GM18873 (cell line): ENCODE results near the gene CTPS1.

Source experiments
- ATAC-seq: cut with Tn5 transposase; IDR thresholded peaks from one replicate; pipeline ENCODE4 v1.9.1; 2021; ENCODE audit warnings: mild to moderate bottlenecking, moderate library complexity, moderate number of reproducible peaks; ENCODE audit not compliant: unreplicated experiment, low FRiP score

CTPS1 gene, protein sequence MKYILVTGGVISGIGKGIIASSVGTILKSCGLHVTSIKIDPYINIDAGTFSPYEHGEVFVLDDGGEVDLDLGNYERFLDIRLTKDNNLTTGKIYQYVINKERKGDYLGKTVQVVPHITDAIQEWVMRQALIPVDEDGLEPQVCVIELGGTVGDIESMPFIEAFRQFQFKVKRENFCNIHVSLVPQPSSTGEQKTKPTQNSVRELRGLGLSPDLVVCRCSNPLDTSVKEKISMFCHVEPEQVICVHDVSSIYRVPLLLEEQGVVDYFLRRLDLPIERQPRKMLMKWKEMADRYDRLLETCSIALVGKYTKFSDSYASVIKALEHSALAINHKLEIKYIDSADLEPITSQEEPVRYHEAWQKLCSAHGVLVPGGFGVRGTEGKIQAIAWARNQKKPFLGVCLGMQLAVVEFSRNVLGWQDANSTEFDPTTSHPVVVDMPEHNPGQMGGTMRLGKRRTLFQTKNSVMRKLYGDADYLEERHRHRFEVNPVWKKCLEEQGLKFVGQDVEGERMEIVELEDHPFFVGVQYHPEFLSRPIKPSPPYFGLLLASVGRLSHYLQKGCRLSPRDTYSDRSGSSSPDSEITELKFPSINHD

DNA sequence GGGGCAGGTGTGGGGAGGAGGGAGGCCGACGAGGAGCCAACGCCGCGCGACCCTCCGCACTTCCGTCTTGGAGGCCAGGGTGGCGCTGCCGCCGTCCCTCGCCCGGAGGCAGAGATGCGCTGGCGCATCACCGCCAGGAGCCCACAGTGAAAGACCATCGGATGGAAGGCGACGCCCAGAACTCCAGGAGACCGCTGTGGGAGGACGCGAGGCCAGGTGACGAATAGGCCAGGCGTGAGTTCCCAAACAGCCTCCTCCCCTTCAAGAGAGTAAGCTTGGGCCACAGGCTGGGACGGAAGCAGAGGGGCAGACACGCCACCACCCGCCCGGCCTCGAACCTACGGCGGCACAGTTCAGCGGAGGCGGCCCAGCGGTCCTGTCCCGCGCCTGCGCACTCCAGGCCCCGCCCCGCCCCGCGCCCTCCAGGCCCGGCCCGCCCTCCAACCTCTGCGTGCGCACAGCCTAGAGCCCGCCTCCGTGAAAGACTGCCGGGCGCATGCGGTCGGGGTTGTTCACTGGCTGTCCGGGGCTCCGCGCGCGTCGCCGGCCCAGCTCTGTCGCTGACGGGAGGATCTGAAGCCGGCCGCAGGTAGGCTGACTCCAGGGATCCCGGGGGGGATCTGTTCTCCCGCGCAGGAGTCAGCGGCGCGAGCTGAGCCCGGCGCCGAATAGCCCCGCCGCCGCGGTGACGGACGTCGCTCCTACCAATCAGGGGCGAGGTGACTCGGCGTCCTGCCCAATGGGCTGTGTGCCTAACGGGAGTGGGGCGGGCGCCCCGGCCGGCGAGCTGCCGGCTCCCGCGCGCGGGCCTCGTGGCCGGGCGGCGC is at the start of gene CTPS1:
Gene CTPS1, plus strand, starts transcription at position 456 of the 827 bp plus-strand sequence. CDS start 3,595 bp downstream, outside the sequence.
- peak; percentile 76 for ATAC-seq

DNA sequence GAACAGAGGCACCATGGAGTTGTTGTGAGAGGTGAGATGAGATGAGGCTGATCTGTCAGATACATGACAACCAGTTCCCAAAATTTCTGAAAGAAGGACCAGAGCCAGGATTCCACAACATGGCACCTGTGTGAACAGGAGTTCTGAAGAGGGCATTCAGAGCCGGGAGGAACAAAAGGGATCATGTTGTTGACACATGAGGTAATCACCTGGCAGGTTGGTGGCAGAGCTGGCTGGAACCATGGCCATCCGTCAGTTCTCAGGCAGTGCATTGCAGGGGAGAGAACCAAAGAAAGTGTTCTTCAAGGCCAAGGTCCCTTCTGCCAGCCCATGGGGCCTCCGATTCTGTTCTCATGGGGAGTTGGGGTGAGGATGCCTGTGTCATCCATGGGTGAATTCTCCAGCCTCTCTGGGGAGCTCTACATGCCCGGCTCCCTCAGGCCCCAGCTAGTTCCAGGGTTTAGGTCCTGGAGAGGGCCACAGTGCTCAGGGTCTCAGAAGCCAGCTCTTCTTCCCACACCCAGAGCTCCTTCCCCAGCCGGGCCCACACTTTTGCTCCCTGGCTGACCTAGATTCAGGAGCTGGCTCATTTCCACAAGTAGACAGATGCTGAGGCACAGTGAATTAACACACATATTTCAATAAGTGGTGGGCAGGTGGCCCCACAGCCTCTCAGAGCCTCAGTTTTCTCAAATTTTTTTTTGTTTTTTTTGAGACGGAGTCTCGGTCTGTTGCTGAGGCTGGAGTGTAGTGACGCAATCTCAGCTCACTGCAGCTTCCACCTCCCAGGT is 49.1 kb upstream of the CTPS1 start:
- no peak for ATAC-seq

DNA sequence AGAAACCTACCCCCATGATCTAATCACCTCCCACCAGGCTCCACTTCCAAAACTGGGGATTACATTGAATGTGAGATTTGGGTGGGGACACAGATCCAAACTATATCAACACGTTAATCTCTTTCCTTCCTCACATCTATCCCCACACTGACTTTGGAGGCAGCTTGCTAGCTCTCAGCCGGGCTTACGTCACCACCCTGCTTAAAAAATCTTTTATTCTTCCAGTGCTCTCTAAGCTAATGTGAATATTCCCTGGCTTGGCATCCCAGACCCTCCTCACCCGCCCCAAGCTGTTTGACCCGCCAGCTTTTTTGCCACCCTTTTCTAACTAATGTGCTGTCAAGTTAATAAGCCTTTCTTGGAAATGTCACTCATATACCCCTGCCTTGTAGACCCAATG is 47.9 kb upstream of the CTPS1 start:
- ATAC-seq: no peak

DNA sequence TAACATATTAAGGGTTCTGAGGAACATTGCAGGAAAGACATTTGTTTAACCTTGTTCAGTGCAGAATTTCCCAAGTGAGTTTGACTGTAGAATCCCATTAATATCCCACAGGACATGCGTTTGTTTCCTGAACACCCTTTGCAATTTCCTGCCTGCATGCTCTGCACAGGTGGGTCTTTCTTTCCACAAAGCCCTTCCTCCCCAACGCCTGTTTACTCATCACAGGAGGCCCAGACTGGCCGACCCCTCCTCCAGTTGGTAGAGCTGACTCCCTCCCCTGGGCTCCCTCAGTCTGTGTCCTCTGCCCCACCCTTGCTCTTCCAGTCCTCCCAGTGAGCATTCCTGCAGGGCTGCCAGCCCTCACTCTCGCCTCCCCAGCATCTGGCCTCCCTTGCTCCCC is 47.5 kb upstream of the CTPS1 start:
- ATAC-seq: no peak

DNA sequence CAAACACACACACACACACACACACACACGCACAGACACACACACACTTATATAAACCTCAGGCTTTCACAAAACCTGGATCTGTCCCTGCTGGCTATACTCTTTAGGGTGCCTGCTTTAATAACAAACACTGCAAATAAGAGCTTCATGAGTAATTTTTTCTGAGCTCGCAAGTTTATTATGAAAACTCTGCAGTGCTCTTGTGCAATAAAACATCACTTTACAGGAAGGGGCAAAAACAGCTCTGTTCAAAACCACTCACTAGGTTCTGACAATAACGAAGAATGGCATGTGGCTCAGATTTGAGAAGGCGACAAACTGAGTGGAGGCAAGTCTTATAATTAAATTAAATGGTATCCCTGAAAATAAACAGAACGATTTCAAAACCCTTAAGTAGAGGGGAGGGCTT is 42.6 kb upstream of the CTPS1 start:
- no peak for ATAC-seq

DNA sequence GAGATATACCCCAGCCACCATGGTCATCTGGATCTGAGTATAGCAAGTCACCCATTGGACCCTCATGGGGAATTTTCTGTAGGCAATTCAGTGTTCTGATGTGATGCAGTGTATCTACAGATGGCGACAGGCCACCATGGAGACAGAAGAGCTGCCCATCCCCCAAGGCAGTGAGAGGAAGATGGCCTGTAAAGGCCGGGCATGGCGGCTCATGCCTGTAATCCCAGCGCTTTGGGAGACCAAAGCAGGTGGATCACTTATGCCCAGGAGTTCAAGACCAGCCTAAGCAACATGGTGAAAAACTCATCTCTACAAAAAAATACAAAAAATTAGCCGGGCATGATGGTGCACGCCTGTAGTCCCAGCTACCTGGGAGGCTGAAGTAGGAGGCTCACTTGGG is 41.1 kb upstream of the CTPS1 start:
- no peak for ATAC-seq

DNA sequence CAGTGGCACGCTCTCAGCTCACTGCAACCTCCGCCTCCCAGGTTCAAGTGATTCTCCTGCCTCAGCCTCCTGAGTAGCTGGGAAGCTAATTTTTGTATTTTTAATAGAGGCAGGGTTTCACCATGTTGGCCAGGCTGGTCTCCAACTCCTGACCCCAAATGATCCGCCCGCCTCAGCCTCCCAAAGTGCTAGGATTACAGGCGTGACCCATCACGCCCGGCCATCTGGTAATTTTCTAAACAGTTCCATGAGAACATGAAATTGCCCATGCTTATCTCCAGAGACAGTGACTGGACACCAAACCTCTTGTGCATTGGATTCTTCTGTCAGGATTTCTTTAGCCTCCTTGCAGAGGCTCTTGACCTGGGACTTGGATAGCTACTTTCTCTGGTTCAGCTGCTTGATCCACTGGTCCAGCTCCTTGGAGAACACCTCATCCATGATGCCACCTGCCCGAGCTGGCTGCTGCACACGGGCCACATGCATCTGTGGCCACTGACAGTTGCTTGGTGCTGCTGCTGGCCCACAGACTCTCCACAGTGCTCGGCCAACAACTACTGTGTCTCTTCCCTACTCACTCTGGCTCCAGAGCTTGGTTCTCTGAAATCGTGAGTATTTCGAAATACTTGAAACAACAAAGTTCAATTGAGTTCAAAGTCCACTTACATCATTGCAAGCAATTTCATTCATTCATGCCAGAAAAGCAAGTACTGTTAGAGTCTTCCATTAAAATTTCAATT is 40.0 kb upstream of the CTPS1 start:
- no peak for ATAC-seq

DNA sequence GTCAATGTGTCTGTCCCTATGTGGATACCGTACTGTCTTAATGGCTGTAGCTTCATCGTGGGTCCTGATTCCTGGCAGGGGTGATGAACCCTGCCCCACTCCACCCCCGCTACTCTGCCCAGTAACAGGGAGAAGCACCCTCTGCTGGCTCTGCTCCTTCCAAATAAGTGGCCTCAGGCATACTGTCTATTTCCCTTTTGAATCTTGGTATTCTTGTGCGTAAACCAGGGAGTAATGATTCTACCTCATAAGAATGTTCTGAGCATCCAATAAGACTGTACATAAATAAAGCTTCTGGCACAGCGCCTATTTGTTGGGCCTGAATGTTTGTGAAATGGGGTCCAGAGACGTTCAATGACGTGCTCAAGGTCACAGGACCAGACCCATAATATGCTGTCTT is 35.2 kb upstream of the CTPS1 start:
- no peak for ATAC-seq

DNA sequence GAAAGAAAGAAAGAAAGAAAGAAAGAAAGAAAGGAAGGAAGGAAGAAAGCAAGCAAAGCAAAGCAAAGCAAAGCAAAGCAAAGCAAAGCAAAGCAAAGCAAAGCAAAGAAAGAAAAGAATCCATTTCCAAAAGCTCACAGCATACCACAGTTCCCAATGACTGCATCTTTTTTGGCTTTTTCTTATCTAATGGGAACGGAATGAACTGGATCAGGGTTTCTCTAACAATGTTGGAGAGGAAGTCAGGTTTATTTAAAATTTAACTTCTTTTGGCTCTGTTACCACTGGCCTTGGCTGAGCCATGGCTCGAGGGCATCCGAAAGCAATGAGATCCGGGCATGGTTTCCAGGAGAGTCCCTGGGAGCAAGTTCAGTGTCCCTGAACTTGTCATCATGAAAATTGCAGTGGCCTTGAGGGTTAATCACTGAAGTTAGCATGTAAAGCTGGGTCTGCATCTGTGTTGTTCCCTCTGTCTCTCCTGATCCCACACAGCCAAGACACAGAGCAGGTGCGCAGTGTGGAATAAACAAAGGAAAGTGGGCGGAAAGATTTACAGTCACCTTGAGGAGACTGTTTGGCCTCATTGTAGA is 34.6 kb upstream of the CTPS1 start:
- ATAC-seq: no peak

DNA sequence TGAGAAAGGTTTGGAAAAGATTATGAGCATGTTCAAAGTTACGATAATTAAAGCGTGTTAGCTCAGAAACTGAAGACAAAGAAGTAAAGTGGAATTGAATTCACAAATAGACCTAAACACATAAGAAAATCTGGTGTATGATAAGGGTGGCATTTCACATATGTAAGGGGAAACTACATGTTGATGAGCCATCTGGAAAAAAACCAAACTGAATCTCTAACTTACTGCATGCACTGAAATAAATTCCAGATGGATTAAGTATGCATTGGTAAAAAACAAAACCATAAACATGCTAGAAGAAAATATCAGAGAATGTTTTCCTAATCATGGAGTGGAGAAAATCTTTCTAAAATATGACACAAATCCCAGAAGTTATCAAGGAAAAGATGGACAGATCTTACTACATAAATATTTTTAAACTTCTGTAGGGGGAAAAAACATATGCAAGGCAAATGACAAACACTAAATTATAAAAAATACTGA is 34.0 kb upstream of the CTPS1 start:
- ATAC-seq: no peak

DNA sequence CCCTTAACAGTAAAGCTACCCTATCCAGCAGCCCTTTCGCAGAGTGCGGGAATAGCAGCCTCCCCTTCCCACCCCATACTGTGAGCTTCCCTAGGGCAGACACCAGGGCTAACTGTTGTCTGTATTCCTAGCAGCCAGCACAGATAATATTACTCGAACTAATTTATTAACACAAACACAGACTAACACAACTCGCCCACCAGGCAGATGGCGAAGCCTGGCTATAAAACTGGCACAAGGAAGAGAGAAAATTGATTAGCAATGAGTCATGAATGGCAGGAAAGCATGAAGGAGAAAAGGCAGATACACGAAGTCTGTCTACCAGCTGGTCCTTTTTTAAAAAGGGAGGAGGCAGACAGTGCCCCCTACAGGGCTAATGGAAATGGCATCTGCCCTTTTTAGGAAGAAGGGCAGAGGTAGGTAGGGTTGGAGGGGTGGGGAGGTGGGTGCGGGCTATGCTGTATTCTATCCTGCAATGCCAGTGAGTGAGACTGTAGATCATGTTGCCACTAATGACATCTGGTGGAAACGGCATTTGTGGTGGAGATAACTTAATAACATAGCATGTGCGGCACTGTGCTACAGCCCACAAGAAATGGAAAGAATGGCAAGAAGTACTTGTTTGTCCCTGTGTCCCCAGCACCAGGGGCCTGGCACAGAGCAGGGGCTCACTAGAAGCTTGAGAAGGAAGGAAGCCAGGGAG is 30.6 kb upstream of the CTPS1 start:
- ATAC-seq: no peak

DNA sequence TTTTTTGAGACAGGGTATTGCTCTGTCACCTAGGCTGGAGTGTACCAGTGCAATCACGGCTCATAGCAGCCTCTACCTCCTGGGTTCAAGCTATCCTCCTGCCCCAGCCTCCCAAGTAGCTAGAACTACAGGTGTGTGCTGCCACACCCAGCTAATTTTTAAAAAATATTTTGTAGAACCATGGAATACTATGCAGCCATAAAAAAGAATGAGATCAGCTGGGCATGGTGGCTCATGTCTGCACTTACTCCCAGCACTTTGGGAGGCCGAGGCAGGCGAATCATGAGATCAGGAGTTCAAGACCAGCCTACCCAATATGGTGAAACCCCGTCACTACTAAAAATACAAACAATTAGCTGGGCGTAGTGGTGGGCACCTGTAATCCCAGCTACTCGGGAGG is 29.9 kb upstream of the CTPS1 start:
- no peak for ATAC-seq

DNA sequence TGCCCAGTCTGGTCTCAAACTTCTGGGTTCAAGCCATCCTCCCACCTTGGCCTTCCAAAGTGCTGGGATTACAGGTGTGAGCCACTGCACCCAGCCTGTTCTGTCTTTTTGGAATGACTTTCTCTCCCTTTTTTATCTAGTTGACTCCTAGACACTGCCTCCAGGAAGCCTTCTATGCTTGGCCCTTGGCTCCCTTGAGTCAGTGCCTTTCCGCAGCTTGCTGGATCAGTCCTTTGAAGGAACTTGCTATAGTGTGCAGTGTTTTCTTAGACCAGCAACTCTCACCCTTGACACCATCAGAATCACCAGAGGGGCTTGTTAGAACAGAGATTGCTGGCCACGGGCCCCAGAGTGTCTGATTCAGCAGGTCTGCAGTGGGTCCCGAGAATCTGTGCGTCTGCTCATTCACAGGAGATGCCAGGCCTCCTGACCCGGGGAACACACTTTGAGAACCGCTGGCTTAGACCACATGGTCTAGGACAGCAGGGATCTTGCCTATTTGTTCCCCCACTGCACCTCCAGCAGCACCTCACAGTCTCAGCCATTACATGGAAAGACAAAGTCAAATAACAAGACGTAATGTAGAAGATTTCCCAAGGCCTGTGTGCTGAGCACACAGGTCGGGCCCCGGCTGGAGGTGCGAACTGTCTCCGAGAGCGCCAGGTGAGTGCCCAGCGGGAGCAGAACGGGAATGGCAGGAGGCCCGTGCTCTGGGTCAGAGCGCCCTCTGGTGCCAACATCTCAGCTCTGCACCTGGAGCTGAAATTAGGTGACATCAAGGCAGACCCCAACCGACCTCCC is 27.4 kb upstream of the CTPS1 start:
- ATAC-seq: no peak

DNA sequence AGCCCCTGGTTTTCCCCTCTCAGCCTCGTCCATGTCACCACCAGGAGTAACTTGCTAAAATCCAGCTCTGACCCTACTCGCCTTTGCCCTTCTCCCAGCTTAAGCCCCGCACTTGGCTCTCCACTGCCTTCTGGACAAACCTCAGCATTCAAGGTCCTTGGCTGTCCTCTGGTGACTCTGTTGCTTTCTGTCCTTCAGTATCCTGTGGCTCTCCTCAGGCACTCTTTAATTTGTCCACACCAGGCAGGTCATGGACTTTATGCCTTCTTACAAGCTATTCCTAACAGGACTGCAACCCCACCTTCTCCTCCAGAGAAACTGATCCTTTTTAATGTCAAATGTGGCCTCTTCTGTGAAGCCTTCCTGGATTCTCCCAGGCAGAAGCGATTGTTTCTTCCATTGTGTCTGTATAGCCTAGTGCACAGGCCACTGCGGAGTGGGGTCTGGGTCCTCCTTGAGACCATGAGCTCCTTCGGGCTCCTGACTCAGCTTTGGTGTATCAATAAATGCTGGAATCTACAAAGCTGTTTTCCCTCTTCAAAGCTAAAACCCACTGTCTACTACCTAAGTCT is 26.7 kb upstream of the CTPS1 start:
- ATAC-seq: no peak

DNA sequence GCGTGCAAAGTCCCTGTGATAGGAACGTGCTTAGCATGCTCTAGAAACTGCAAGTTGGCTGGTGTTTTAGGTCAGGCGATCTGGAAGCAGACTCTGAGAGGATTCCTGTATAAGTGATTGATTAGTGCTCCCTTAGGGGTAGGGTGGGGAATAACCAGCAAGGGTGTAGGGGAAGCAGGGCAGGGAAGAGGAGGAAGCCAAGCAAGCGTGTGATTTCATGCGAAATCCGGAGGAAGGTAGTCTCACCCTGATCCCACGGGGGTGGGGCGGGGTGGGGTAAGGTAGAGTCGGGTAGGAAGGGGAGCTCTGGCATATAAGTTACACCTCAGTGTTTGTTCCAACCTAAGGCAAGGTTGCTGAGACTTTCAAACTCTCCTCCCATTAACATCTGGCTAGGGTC is 24.9 kb upstream of the CTPS1 start:
- no peak for ATAC-seq

DNA sequence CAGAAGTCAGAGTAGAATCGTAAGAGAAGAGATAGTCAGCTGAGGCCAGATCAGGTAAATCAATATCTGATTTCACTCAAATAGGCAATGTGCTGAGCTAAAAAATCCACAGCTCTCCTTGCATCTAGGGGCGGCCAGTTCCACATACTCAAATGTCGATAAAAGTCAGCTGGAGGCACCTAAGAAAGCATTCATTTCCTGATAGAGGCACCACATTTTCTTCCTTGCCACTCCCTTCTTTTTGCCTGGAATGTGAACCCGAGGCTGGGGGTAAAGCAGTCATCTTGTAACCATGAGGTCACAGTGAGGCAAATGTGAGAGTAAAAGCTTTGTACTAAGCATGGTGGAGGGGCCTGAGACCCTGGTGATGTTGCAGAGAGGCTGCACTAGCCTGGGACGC is 24.2 kb upstream of the CTPS1 start:
- no peak for ATAC-seq

DNA sequence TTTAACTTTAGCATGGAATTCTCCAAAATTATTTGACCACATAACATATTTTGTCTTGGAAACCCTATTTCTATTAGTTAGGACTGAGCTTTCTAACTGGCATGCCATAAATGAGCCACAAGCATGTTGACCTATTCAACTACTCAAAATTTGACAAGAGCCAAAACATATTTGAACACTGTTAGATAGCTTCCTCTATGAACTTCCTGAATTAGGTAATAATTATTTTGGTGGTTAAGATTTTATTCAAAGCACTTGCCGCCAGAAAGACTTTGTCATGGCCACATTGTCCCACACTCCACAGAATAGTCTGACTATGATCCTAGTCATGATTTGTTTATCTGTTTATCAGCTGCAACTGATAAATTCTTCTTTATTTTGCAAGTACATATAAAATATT is 23.1 kb upstream of the CTPS1 start:
- no peak for ATAC-seq

DNA sequence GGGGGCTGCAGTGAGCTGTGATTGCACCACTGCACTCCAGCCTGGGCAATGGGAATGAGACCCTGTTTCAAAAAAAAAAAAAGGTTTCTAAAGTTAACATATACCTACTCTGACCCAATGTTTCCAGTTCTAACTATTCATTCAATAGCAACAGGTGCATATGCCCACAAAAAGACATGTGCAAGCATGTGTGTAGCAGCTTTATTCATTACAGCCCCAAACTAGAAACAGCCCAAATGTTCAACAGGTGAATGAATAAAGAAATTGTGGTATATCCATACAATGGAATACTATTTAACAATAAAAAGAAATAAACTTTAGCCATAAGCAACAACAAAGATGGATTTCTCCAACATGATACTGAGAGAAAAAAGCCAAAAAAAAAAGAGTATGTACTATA is 21.3 kb upstream of the CTPS1 start:
- ATAC-seq: no peak
